Esophagus (tissue), 2 donors: ENCODE measurements around the gene PDCD7. TPM values are rescaled to one million over a fixed set of nuclear protein-coding genes. Genes with fewer than 3 reads are reported as not detected.
"Not testable (repeated sequence)": the region's sequence is repeated elsewhere in the genome, so short reads cannot be mapped to it uniquely, and the experiment has no call there.

Experiments used
- H3K27ac ChIP-seq, 2 donors: one replicate each; pipeline ENCODE4 v1.5.1; 2013; ENCODE audit warnings: low read depth in 2 of 2, mild to moderate bottlenecking in 2 of 2, inconsistent platforms in 1 of 2, low read length in 1 of 2, moderate library complexity in 1 of 2
- H3K27me3 ChIP-seq, 2 donors: one replicate each; pipeline ENCODE4 v1.6.1; 2013; ENCODE audit warnings: low read length in 2 of 2, control low read depth in 1 of 2, mild to moderate bottlenecking in 1 of 2; ENCODE audit not compliant: insufficient read depth in 2 of 2, control insufficient read depth in 1 of 2
- H3K36me3 ChIP-seq, 2 donors: one replicate each; pipeline ENCODE4 v1.6.1; 2013; ENCODE audit warnings: low read length in 1 of 2; ENCODE audit not compliant: control insufficient read depth in 2 of 2, insufficient read depth in 2 of 2
- H3K4me1 ChIP-seq, 2 donors: one replicate each; pipeline ENCODE4 v1.6.1; 2013; ENCODE audit warnings: low read length in 1 of 2; ENCODE audit not compliant: control insufficient read depth in 2 of 2, insufficient read depth in 2 of 2
- H3K4me3 ChIP-seq, 2 donors: one replicate each; pipeline ENCODE4 v1.5.1; 2013; ENCODE audit warnings: low read length in 2 of 2, mild to moderate bottlenecking in 2 of 2, low read depth in 1 of 2, moderate library complexity in 1 of 2
- H3K9me3 ChIP-seq, 2 donors: one replicate each; pipeline ENCODE4 v1.6.1; 2013; ENCODE audit warnings: mild to moderate bottlenecking in 2 of 2, low read depth in 1 of 2, low read length in 1 of 2, moderate library complexity in 1 of 2; ENCODE audit not compliant: control insufficient read depth in 2 of 2, insufficient read depth in 1 of 2
- WGBS, 2 donors: extraction: QIAGEN DNeasy Blood & Tissue Kit; methylation state at CpG; one replicate each; pipeline ENCODE4 v1.1.7; 2013; 5-methylcytosine and 5-hydroxymethylcytosine counted together
- polyA plus RNA-seq, 2 donors: library from polyadenylated mRNA; stranded (reverse); fragments of 200-250 nt; gene quantifications; one replicate each; pipeline ENCODE4 v1.2.3, GENCODE V29; 2013
- donor health status: healthy with polysubstance abuse.
- donor health status: Bipolar disorder and iron deficiency.

The PDCD7 gene
- polyA plus RNA-seq, 2 donors: 11.9 to 17.8 TPM

GRCh38 chr15:65137089-65137488 lies 3.5 kb upstream of the PDCD7 start:
- H3K27me3 ChIP-seq, H3K27ac ChIP-seq: not testable (repeated sequence)
- 92 to 95% methylated on average over 7 of the region's 7 CpGs for WGBS, 2 donors

GRCh38 chr15:65134538-65134937 lies 930 bp upstream of the PDCD7 start:
- no peak overlapping the region for H3K4me3 ChIP-seq
- H3K36me3 ChIP-seq: no peaks in the 10 kb centered on the region
- 84 to 95% methylated on average over 8 of the region's 8 CpGs for WGBS, 2 donors
- no peaks in the 10 kb centered on the region for H3K27me3 ChIP-seq
- no peaks in the 10 kb centered on the region for H3K9me3 ChIP-seq
- H3K27ac ChIP-seq: no peak overlapping the region
- H3K4me1 ChIP-seq: no peaks in the 10 kb centered on the region

More at GRCh38 chr15:65137089-65137488, 3.5 kb upstream of the PDCD7 start:
- H3K36me3 ChIP-seq, H3K4me1 ChIP-seq, H3K4me3 ChIP-seq, H3K9me3 ChIP-seq: not testable (repeated sequence)

- Histone ChIP-seq H3K27me3 (no peaks in the 10 kb centered on the region), H3K36me3 (peaks cover 0 to 3% of the 10 kb centered on the region in 2 donors), H3K4me1 (no peaks in the 10 kb centered on the region), H3K9me3 (no peaks in the 10 kb centered on the region), H3K27ac (peak overlapping the region; percentile 89), H3K4me3 (peak overlapping the region; percentile 80 to 82)
- 0% methylated on average over 93 of the region's 93 CpGs for WGBS, 2 donors
Measured at GRCh38 chr15:65132878-65133547, 595 bp downstream of the PDCD7 start.

GRCh38 chr15:65130941-65131340 lies 2.7 kb downstream of the PDCD7 start:
- Histone ChIP-seq H3K4me3 (no peak overlapping the region), H3K4me1 (no peaks in the 10 kb centered on the region), H3K36me3 (peaks cover 2 to 3% of the 10 kb centered on the region in 2 donors), H3K9me3 (no peaks in the 10 kb centered on the region), H3K27me3 (no peaks in the 10 kb centered on the region), H3K27ac (peak overlapping the region in 1 of 2 donors; percentile 41)
- 73 to 80% methylated on average over 5 of the region's 5 CpGs for WGBS, 2 donors

- H3K36me3 ChIP-seq: peaks cover 11 to 15% of the 10 kb centered on the region in 2 donors
- H3K27me3 ChIP-seq: no peaks in the 10 kb centered on the region
- H3K4me3 ChIP-seq: no peak overlapping the region
- WGBS, 2 donors: 85 to 87% methylated on average over 5 of the region's 5 CpGs
- no peak overlapping the region for H3K27ac ChIP-seq
- no peaks in the 10 kb centered on the region for H3K9me3 ChIP-seq
- no peaks in the 10 kb centered on the region for H3K4me1 ChIP-seq
Measured at GRCh38 chr15:65115542-65115941, 18.1 kb downstream of the PDCD7 start.

GRCh38 chr15:65115086-65115485 lies 18.5 kb downstream of the PDCD7 start, which contains the start of gene UBAP1L:
TSS of gene UBAP1L (minus strand) at chr15:65115200. CDS start at chr15:65106215, 8,985 bp downstream.
- Histone ChIP-seq H3K27ac (no peak within 1 kb of the TSS), H3K4me1 (no peaks in the 10 kb centered on the region), H3K27me3 (no peaks in the 10 kb centered on the region), H3K9me3 (no peaks in the 10 kb centered on the region), H3K36me3 (peaks cover 11 to 15% of the 10 kb centered on the region in 2 donors), H3K4me3 (no peak within 1 kb of the TSS)
- 83 to 88% methylated on average over 2 of the region's 2 CpGs for WGBS, 2 donors

GRCh38 chr15:65110676-65111292 lies 22.8 kb downstream of the PDCD7 start:
- Histone ChIP-seq H3K27me3 (no peaks in the 10 kb centered on the region), H3K27ac (peak overlapping the region in 1 of 2 donors; percentile 52), H3K4me1 (no peaks in the 10 kb centered on the region), H3K4me3 (no peak overlapping the region), H3K36me3 (peaks cover 3 to 7% of the 10 kb centered on the region in 2 donors), H3K9me3 (no peaks in the 10 kb centered on the region)
- WGBS, 2 donors: 40 to 42% methylated on average over 3 of the region's 3 CpGs

GRCh38 chr15:65106011-65106590 lies 27.5 kb downstream of the PDCD7 start:
- 76 to 85% methylated on average over 6 of the region's 6 CpGs for WGBS, 2 donors
- no peak overlapping the region for H3K27ac ChIP-seq
- H3K36me3 ChIP-seq: peaks cover 0 to 10% of the 10 kb centered on the region in 2 donors
- peaks cover 0 to 7% of the 10 kb centered on the region in 2 donors for H3K4me1 ChIP-seq
- no peak overlapping the region for H3K4me3 ChIP-seq
- no peaks in the 10 kb centered on the region for H3K9me3 ChIP-seq
- no peaks in the 10 kb centered on the region for H3K27me3 ChIP-seq

GRCh38 chr15:65105038-65105437 lies 28.6 kb downstream of the PDCD7 start:
- WGBS, 2 donors: 87 to 91% methylated on average over 5 of the region's 5 CpGs

More at GRCh38 chr15:65105038-65105437, 28.6 kb downstream of the PDCD7 start:
- no peaks in the 10 kb centered on the region for H3K27me3 ChIP-seq
- H3K9me3 ChIP-seq: no peaks in the 10 kb centered on the region
- H3K27ac ChIP-seq: no peak overlapping the region
- peaks cover 0 to 11% of the 10 kb centered on the region in 2 donors for H3K4me1 ChIP-seq
- H3K36me3 ChIP-seq: peaks cover 0 to 13% of the 10 kb centered on the region in 2 donors
- H3K4me3 ChIP-seq: no peak overlapping the region
